Mucosa of descending colon (tissue), 3 donors: Measurements from ENCODE around the gene KRT6B. TPM values are rescaled to one million over a fixed set of nuclear protein-coding genes. Genes with fewer than 3 reads are reported as not detected.
"Not testable (repeated sequence)": the region's sequence is repeated elsewhere in the genome, so short reads cannot be mapped to it uniquely, and the experiment has no call there.

Experiments
- ATAC-seq: fragments of 200-7000 bp; cut with Tn5 transposase; one replicate; pipeline ENCODE4 v1.9.1; 2020; ENCODE audit warnings: mild to moderate bottlenecking, moderate library complexity
- DNase-seq, 3 donors: peaks; one replicate each; pipeline ENCODE4 v3.0.0-alpha.2; 2020
- H3K36me3 ChIP-seq: fragments of 200-600 bp; one replicate; pipeline ENCODE4 v1.8.0; 2021; ENCODE audit warnings: low read depth, mild to moderate bottlenecking
- H3K4me1 ChIP-seq: fragments of 200-600 bp; one replicate; pipeline ENCODE4 v1.8.0; 2021; ENCODE audit warnings: low read depth, mild to moderate bottlenecking
- H3K4me3 ChIP-seq: fragments of 200-600 bp; one replicate; pipeline ENCODE4 v1.8.0; 2021; ENCODE audit warnings: mild to moderate bottlenecking
- H3K9me3 ChIP-seq: fragments of 200-600 bp; one replicate; pipeline ENCODE4 v1.8.0; 2021; ENCODE audit warnings: mild to moderate bottlenecking
- CTCF ChIP-seq: fragments of 200-600 bp; IDR thresholded peaks from one replicate; pipeline ENCODE4 v1.8.0; 2022; ENCODE audit warnings: antibody characterized with exemption, mild to moderate bottlenecking
- intact Hi-C, 2 donors: fragments of 100-400 bp; cut with DNase I in 1 of 2; cut with micrococcal nuclease in 1 of 2; formaldehyde crosslinking; loops; one replicate each; pipeline versions ENCODE4 v1.11.0 to v1.11.1; 2022; cut with DNase I, micrococcal nuclease
- total RNA-seq, 3 donors: library from RNA; stranded (reverse); fragmentation: NEBNext Ultra II Directional in 2 of 3; extraction: Animal tissue kit (Norgen Biotek cat#: 25700) in 2 of 3; gene quantifications; one replicate each; pipeline versions ENCODE4 v1.2.1 to v1.2.4, GENCODE V29; 2021 to 2023
- donor health status: DM: no; HTN: no; CAD: no; lungs with moderate emphysema.
- donor health status: DM: no; HTN: no; CAD: no.
- donor health status: DM: no; HTN: yes; CAD: no.

The KRT6B gene
- total RNA-seq, 3 donors from 2014 or later, result not detected

GRCh38 chr12:52488736-52489135 lies 36.8 kb upstream of the KRT6B start:
- Histone ChIP-seq H3K4me1 (no peaks in the 10 kb centered on the region), H3K9me3 (no peaks in the 10 kb centered on the region), H3K4me3 (no peak overlapping the region), H3K36me3 (no peaks in the 10 kb centered on the region)
- DNase-seq (no peak), ATAC-seq (no peak)
- no peak for TF ChIP-seq CTCF
- intact Hi-C loops, result no loop called here

DNA sequence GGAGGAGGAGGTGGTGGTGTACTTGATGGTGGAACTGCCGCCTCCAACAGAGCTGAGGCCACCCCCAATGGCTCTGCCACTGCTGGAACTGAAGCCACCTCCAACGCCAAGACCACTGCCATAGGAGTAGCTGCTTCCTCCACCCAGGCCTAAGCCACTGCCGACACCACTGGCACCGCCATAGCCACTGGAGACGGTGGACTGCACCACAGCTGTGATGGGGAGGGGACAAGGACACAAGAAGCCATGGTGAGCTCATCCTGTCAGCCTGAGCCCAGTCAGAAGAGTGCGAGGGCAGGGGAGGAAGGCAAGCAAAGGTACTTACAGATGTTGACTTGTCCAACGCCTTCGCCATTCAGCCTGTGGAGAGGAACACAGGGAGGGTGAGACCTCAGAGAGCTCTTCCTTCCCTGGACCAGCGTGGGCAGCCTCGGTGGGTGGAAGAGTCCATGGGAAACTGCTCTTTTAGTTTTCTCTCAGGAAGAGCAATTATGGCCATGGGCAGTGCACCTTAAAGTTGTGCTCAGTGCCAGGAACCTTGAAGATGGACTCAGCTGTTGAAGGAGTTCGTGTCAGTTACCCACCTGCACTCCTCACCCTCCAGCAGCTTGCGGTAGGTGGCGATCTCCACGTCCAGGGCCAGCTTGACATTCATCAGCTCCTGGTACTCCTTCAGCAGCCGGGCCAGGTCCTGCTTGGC lies 35.9 kb upstream of the KRT6B start:
- ATAC-seq, H3K9me3 ChIP-seq, DNase-seq, intact Hi-C loops, H3K4me3 ChIP-seq, H3K4me1 ChIP-seq, H3K36me3 ChIP-seq: not testable (repeated sequence)

DNA sequence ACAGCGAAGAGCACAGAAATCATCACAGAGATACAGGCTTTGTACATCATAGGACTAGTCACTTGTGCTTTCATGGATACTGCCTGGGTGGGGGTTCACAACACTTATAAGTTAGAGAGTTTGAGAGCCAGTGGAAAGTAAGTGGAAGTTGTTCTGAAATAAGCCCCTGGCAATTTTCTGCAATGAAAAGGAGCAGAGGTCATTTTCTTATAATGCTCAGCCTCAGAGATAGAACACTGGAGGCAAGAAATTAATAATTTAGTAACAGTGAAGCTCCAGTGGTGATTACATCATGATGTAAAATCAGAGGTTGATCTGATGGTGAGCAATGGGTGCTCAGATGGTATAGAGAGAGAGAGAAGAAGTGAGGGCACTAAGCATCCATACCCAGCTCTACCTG lies 35.3 kb upstream of the KRT6B start:
- Histone ChIP-seq H3K4me1 (no peaks in the 10 kb centered on the region), H3K36me3 (no peaks in the 10 kb centered on the region), H3K9me3 (no peaks in the 10 kb centered on the region), H3K4me3 (no peak overlapping the region)
- no peak for TF ChIP-seq CTCF
- intact Hi-C loops, result no loop called here
- no peak for DNase-seq
- ATAC-seq, result no peak

- DNase-seq (no peak), ATAC-seq (no peak)
- no peaks in the 10 kb centered on the region for H3K4me1 ChIP-seq
- H3K36me3 ChIP-seq, result no peaks in the 10 kb centered on the region
- TF ChIP-seq CTCF, result no peak
- intact Hi-C loops, result no loop called here
- no peak overlapping the region for H3K4me3 ChIP-seq
- H3K9me3 ChIP-seq, result no peaks in the 10 kb centered on the region
These were observed 34.5 kb upstream of the KRT6B start for GRCh38 chr12:52486166-52487105.

- Histone ChIP-seq H3K36me3 (no peaks in the 10 kb centered on the region), H3K9me3 (no peaks in the 10 kb centered on the region), H3K4me3 (no peak overlapping the region), H3K4me1 (no peaks in the 10 kb centered on the region)
- no peak for TF ChIP-seq CTCF
- intact Hi-C loops, result no loop called here
- ATAC-seq (no peak), DNase-seq (no peak)
These were observed 28.1 kb upstream of the KRT6B start for GRCh38 chr12:52480073-52480472.

GRCh38 chr12:52477651-52478050 lies 25.7 kb upstream of the KRT6B start:
- H3K36me3 ChIP-seq, result no peaks in the 10 kb centered on the region
- H3K4me1 ChIP-seq, result no peaks in the 10 kb centered on the region
- DNase-seq, result no peak
- intact Hi-C loops, result no loop called here
- no peak for ATAC-seq
- H3K9me3 ChIP-seq, result no peaks in the 10 kb centered on the region
- no peak for TF ChIP-seq CTCF
- H3K4me3 ChIP-seq, result no peak overlapping the region
